CD14-positive monocyte (primary cell): ENCODE data around the gene TRIM47. TPM values are rescaled to one million over a fixed set of nuclear protein-coding genes. Genes with fewer than 3 reads are reported as not detected.

ENCODE experiments used
- DNase-seq, 3 donors: peaks; one replicate each; pipeline ENCODE4 v3.0.0-alpha.2; 2011 to 2022
- H2AFZ ChIP-seq: 2 replicates; pipeline ENCODE4 v1.6.0; 2012; ENCODE audit warnings: mild to moderate bottlenecking, low read depth, low read length, inconsistent platforms; ENCODE audit not compliant: insufficient read depth, poor library complexity, severe bottlenecking
- H3K27ac ChIP-seq, 2 donors: 1 replicate in 1 of 2; 2 replicates in 1 of 2; pipeline ENCODE4 v1.5.1; 2012 to 2013; ENCODE audit warnings: low read length in 2 of 2, control low read depth in 1 of 2, inconsistent platforms in 1 of 2, low read depth in 1 of 2, mild to moderate bottlenecking in 1 of 2
- H3K27me3 ChIP-seq, 2 donors: one replicate each; pipeline versions ENCODE4 v1.6.0 to v1.6.1; 2011 to 2013; ENCODE audit warnings: low read length in 2 of 2; ENCODE audit not compliant: control insufficient read depth in 2 of 2, insufficient read depth in 2 of 2
- H3K36me3 ChIP-seq, 2 donors: replicated peaks in 1 of 2; 1 replicate in 1 of 2; 2 replicates in 1 of 2; pipeline versions ENCODE4 v1.5.1 to v1.6.1; 2012 to 2013; ENCODE audit warnings: low read length in 2 of 2, control low read depth in 1 of 2, inconsistent platforms in 1 of 2, mild to moderate bottlenecking in 1 of 2; ENCODE audit not compliant: insufficient read depth in 2 of 2, control insufficient read depth in 1 of 2
- H3K4me1 ChIP-seq, 2 donors: 1 replicate in 1 of 2; 2 replicates in 1 of 2; pipeline versions ENCODE4 v1.5.1 to v1.6.1; 2012 to 2013; ENCODE audit warnings: low read length in 2 of 2, control low read depth in 1 of 2, inconsistent platforms in 1 of 2, mild to moderate bottlenecking in 1 of 2, moderate library complexity in 1 of 2; ENCODE audit not compliant: insufficient read depth in 2 of 2, control insufficient read depth in 1 of 2
- H3K4me2 ChIP-seq: replicated peaks from 2 replicates; pipeline ENCODE3; 2012; ENCODE audit warnings: low read length, moderate library complexity, mild to moderate bottlenecking; ENCODE audit not compliant: poor library complexity, severe bottlenecking; ENCODE audit errors: extremely low read depth
- H3K4me3 ChIP-seq, 3 experiments: fragments of 200-600 bp in 1 of 3; sonication (generic) in 1 of 3; replicated peaks in 1 of 3; 1 replicate in 2 of 3; 2 replicates in 1 of 3; pipeline ENCODE4 v1.5.1; 2011 to 2013; ENCODE audit warnings: low read length in 3 of 3, mild to moderate bottlenecking in 3 of 3, control low read depth in 2 of 3, low read depth in 2 of 3, inconsistent platforms in 1 of 3, moderate library complexity in 1 of 3
- H3K79me2 ChIP-seq: 2 replicates; pipeline ENCODE4 v1.6.0; 2012; ENCODE audit warnings: mild to moderate bottlenecking, control low read depth, inconsistent platforms, low read length, moderate library complexity; ENCODE audit not compliant: insufficient read depth
- H3K9ac ChIP-seq: 2 replicates; pipeline ENCODE4 v1.6.0; 2017; ENCODE audit warnings: low read length, mild to moderate bottlenecking; ENCODE audit not compliant: insufficient read depth, poor library complexity, severe bottlenecking
- H3K9me3 ChIP-seq, 2 donors: replicated peaks in 1 of 2; 1 replicate in 1 of 2; 2 replicates in 1 of 2; pipeline versions ENCODE4 v1.5.1 to v1.6.1; 2012 to 2013; ENCODE audit warnings: low read length in 2 of 2, control low read depth in 1 of 2; ENCODE audit not compliant: control insufficient read depth in 1 of 2, insufficient read depth in 1 of 2
- H4K20me1 ChIP-seq: 2 replicates; pipeline ENCODE4 v1.6.0; 2012; ENCODE audit warnings: mild to moderate bottlenecking, low read length, control low read depth, moderate library complexity; ENCODE audit not compliant: insufficient read depth
- H3K27ac Mint-ChIP-seq, 7 donors: one replicate each; pipeline ENCODE4 v1.8.0; 2020; ENCODE audit warnings: mild to moderate bottlenecking in 7 of 7, mixed read lengths in 7 of 7, moderate library complexity in 6 of 7, inconsistent platforms in 2 of 7
- H3K27me3 Mint-ChIP-seq, 3 donors: one replicate each; pipeline ENCODE4 v1.8.0; 2021 to 2022; ENCODE audit warnings: low read depth in 3 of 3, mild to moderate bottlenecking in 3 of 3, mixed read lengths in 3 of 3, moderate library complexity in 3 of 3, inconsistent platforms in 1 of 3
- H3K36me3 Mint-ChIP-seq, 2 donors: one replicate each; pipeline ENCODE4 v1.8.0; 2020; ENCODE audit warnings: mixed read lengths in 2 of 2, inconsistent platforms in 1 of 2, mild to moderate bottlenecking in 1 of 2
- H3K4me1 Mint-ChIP-seq: one replicate; pipeline ENCODE4 v1.8.0; 2020; ENCODE audit warnings: mild to moderate bottlenecking, mixed read lengths
- H3K4me3 Mint-ChIP-seq, 2 donors: one replicate each; pipeline ENCODE4 v1.8.0; 2020; ENCODE audit warnings: mild to moderate bottlenecking in 2 of 2, mixed read lengths in 2 of 2, moderate library complexity in 1 of 2
- H3K9me3 Mint-ChIP-seq, 7 donors: one replicate each; pipeline ENCODE4 v1.8.0; 2020 to 2022; ENCODE audit warnings: mixed read lengths in 7 of 7, mild to moderate bottlenecking in 6 of 7, moderate library complexity in 6 of 7, inconsistent platforms in 2 of 7
- WGBS: methylation state at CpG from one replicate; pipeline ENCODE4 v1.1.5; 2013; ENCODE audit warnings: missing lambda C conversion rate; ENCODE audit not compliant: insufficient coverage; 5-methylcytosine and 5-hydroxymethylcytosine counted together
- intact Hi-C, 2 donors: fragments of 100-400 bp; cut with micrococcal nuclease; formaldehyde crosslinking; loops; one replicate each; pipeline versions ENCODE4 v1.15.0 to v1.15.1; 2023
- polyA plus RNA-seq, 3 donors: library from polyadenylated mRNA; depleted of rRNA in 1 of 3; unstranded in 2 of 3; stranded (reverse) in 1 of 3; fragments of 300-500 nt in 2 of 3; fragments of >200 nt in 1 of 3; fragmentation: Illumina TruSeq in 2 of 3; gene quantifications; 1 replicate in 2 of 3; 2 replicates in 1 of 3; pipeline ENCODE4 v1.2.3, GENCODE V29; 2012 to 2021
- TF ChIP-seq, protein P1 (sequence below): fragments of 200-600 bp; IDR thresholded peaks from one replicate; pipeline ENCODE4 v1.8.0; 2022; ENCODE audit warnings: antibody characterized with exemption, mild to moderate bottlenecking

The TRIM47 gene
- polyA plus RNA-seq, 3 donors, result 0.20 TPM; not detected in 2

DNA sequence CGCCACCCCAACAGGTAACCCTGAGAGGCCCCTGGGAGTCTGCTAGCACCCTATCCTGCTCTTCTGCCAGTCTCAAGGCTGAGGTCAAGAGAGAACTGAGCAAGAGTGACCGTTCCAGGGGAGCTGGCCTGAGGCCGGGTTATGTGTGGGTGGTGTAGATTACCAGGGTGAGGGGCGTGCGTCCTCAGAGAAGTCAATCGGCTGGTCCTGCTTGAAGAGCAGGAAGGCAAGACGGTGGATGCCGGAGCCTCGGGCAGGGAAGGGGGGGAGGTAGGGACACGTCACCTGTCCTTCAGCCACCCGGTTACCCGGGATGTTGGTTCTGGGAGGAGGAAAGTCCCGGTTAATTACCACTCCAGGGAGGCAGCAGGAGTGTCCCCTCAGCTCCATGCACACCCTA lies 21.0 kb upstream of the TRIM47 start:
- intact Hi-C loops, result loop anchor here in 1 of 2 donors (5.0 kb wide), 1 partner anchor 42 kb away; the partner anchor contains the start of gene WBP2
- peaks cover 42 to 44% of the 10 kb centered on the region in 2 donors for H3K36me3 ChIP-seq
- H3K9me3 Mint-ChIP-seq, result peaks cover 0 to 2% (median 0%) of the 10 kb centered on the region in 7 donors

DNA sequence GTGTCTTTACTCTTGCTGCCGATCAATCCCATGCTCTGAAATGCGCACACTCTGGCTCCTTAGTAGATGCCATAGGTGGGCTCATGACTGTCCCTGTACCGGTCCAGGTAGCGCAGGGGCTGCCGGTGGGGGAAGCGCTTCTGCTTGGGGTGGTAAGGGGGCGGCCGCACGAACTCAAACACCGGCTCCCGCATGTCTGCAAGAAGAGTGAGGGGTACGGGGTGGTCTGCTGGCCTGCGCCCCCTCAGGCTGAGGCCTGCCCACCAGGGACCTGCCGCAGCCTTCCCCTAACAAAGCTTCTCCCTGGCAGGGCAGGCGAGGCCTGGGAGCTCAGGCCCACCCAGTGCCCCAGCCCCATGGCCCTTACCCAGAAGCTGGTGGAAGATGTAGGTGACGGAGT lies 20.4 kb upstream of the TRIM47 start:
- 94% methylated on average over 13 of the region's 16 CpGs for WGBS
- Histone ChIP-seq H3K79me2 (peaks cover 23% of the 10 kb centered on the region), H3K9ac (no peak overlapping the region), H4K20me1 (peaks cover 12% of the 10 kb centered on the region), H3K27ac (no peak overlapping the region), H3K4me1 (peaks cover 20 to 25% of the 10 kb centered on the region in 2 donors), H3K9me3 (no peaks in the 10 kb centered on the region), H3K4me3 (no peak overlapping the region), H3K36me3 (peaks cover 42 to 44% of the 10 kb centered on the region in 2 donors), H3K27me3 (no peaks in the 10 kb centered on the region), H3K4me2 (no peak overlapping the region), H2AFZ (no peak overlapping the region)
- intact Hi-C loops, result loop anchor here in 1 of 2 donors (5.0 kb wide), 1 partner anchor 41 kb away; the partner anchor contains the start of gene WBP2
- H3K27me3 Mint-ChIP-seq, result peaks cover 0 to 5% (median 2%) of the 10 kb centered on the region in 3 donors
- no peak overlapping the region for H3K27ac Mint-ChIP-seq
- TF ChIP-seq, protein P1, sequence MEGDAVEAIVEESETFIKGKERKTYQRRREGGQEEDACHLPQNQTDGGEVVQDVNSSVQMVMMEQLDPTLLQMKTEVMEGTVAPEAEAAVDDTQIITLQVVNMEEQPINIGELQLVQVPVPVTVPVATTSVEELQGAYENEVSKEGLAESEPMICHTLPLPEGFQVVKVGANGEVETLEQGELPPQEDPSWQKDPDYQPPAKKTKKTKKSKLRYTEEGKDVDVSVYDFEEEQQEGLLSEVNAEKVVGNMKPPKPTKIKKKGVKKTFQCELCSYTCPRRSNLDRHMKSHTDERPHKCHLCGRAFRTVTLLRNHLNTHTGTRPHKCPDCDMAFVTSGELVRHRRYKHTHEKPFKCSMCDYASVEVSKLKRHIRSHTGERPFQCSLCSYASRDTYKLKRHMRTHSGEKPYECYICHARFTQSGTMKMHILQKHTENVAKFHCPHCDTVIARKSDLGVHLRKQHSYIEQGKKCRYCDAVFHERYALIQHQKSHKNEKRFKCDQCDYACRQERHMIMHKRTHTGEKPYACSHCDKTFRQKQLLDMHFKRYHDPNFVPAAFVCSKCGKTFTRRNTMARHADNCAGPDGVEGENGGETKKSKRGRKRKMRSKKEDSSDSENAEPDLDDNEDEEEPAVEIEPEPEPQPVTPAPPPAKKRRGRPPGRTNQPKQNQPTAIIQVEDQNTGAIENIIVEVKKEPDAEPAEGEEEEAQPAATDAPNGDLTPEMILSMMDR, result no peak
- no peak overlapping the region for H3K4me3 Mint-ChIP-seq
- H3K4me1 Mint-ChIP-seq, result peaks cover 22% of the 10 kb centered on the region
- peaks cover 33 to 53% of the 10 kb centered on the region in 2 donors for H3K36me3 Mint-ChIP-seq
- no peak for DNase-seq
- peaks cover 0 to 2% (median 0%) of the 10 kb centered on the region in 7 donors for H3K9me3 Mint-ChIP-seq

More for the DNA sequence above, 21.0 kb upstream of the TRIM47 start:
- no peaks in the 10 kb centered on the region for H3K9me3 ChIP-seq
- peaks cover 33 to 51% of the 10 kb centered on the region in 2 donors for H3K36me3 Mint-ChIP-seq
- H3K4me3 ChIP-seq, result no peak overlapping the region
- H3K27me3 ChIP-seq, result no peaks in the 10 kb centered on the region
- peaks cover 26 to 31% of the 10 kb centered on the region in 2 donors for H3K4me1 ChIP-seq
- 98% methylated on average over 6 of the region's 13 CpGs for WGBS
- H4K20me1 ChIP-seq, result peaks cover 6% of the 10 kb centered on the region
- no peak overlapping the region for H3K4me3 Mint-ChIP-seq
- no peak overlapping the region for H3K27ac ChIP-seq
- no peak overlapping the region for H3K9ac ChIP-seq
- peaks cover 27% of the 10 kb centered on the region for H3K79me2 ChIP-seq
- TF ChIP-seq, protein P1, result no peak
- H3K27me3 Mint-ChIP-seq, result peaks cover 0 to 3% (median 2%) of the 10 kb centered on the region in 3 donors
- no peak for DNase-seq
- H2AFZ ChIP-seq, result no peak overlapping the region
- peak overlapping the region in 1 of 7 donors; percentile 77 for H3K27ac Mint-ChIP-seq
- H3K4me1 Mint-ChIP-seq, result peaks cover 21% of the 10 kb centered on the region
- H3K4me2 ChIP-seq, result no peak overlapping the region
